ENCODE results near the gene VPS41. TPM values are rescaled to one million over a fixed set of nuclear protein-coding genes. Genes with fewer than 3 reads are reported as not detected.

The VPS41 gene
- total RNA-seq, 2 experiments from 2014 or later: 23.2 to 46.1 TPM

DNA sequence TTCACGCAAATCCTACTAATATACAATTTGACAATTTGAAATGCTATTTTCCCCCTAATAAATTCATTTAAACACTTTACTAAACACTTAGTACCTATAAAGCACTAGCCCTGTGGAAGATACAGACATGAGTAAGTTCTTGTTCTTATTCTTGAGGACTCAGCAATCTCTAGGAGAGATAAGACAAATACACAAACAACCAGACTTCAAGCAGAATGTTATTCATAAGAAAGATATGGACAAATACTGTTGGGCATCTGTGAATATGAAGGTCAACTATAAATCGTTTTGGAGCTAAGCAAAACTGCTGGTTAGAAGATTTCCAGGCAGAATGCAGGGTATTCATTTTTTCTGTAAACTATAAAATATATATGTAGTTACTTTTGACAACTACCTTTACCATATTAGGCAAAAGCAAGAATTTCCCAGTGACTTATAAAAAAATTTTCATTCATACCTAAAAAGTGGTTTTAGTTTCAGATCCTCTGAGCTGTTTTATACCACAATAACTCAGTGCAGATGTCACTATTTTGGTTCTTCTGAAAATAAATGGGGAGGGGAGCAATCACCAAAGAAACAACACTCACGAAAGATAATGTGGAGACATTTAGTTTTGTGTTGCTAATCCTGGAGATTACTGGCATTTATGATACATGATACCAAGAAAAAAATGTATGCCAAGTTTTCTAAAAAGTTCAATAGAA lies 3.8 kb downstream of the VPS41 start:
- POLR2A ChIA-PET: no interaction called here

GRCh38 chr7:38903057-38903456 lies 5.9 kb downstream of the VPS41 start:
- no peak overlapping the region for H3K4me3 ChIP-seq (ENCODE audit: low read depth, low read length, poor library complexity, severe bottlenecking)
- no peak overlapping the region for H3K4me2 ChIP-seq (ENCODE audit: low read length)
- ChIA-PET POLR2A (interaction anchor here (0.5 kb wide), 1 partner anchor 645 kb away, joined by 3 read pairs; no protein-coding TSS in a partner anchor), CTCF (ENCODE audit: unreplicated experiment) (no interaction called here)
- TF ChIP-seq EZH2phosphoT487 (IDR thresholded peaks at IDR 0.05; ENCODE audit: borderline replicate concordance, low read depth, low read length) (no peak), CTCF (conservative IDR thresholded peaks at IDR 0.05; ENCODE audit: low read length) (no peak)
- BruUV-seq (replicated peaks): no TSS peak
- intact Hi-C loops (cut with micrococcal nuclease; ENCODE audit: unreplicated experiment): no loop called here
- DNase-seq (ENCODE audit: low spot score): no peak
- H3K9me2 ChIP-seq (ENCODE audit: insufficient read depth, low read length): no peaks in the 10 kb centered on the region; the same call in 1 of the 2 replicates
- H3K4me1 ChIP-seq (ENCODE audit: insufficient read depth, low read length, poor library complexity, severe bottlenecking): peaks cover 12% of the 10 kb centered on the region
- H3K36me3 ChIP-seq (ENCODE audit: insufficient read depth, low read length): no peaks in the 10 kb centered on the region
- H3K27ac ChIP-seq (ENCODE audit: low read depth, low read length, poor library complexity, severe bottlenecking): no peak overlapping the region
- H4K20me1 ChIP-seq (ENCODE audit: insufficient read depth, low read length): no peaks in the 10 kb centered on the region
- H2AFZ ChIP-seq (ENCODE audit: low read length): no peak overlapping the region
- H3K79me2 ChIP-seq (ENCODE audit: insufficient read depth, low read depth, low read length): peaks cover under 1% of the 10 kb centered on the region; the same call in 1 of the 2 replicates
- H3K9me3 ChIP-seq (ENCODE audit: low read length): no peaks in the 10 kb centered on the region

More for the DNA sequence above, 3.8 kb downstream of the VPS41 start:
- Histone ChIP-seq H2AFZ (ENCODE audit: low read length) (no peak overlapping the region), H4K20me1 (ENCODE audit: insufficient read depth, low read length) (no peaks in the 10 kb centered on the region), H3K9me2 (ENCODE audit: insufficient read depth, low read length) (no peaks in the 10 kb centered on the region; the same call in 1 of the 2 replicates), H3K36me3 (ENCODE audit: insufficient read depth, low read length) (no peaks in the 10 kb centered on the region), H3K4me3 (ENCODE audit: low read depth, low read length, poor library complexity, severe bottlenecking) (no peak overlapping the region), H3K27ac (ENCODE audit: low read depth, low read length, poor library complexity, severe bottlenecking) (no peak overlapping the region), H3K4me1 (ENCODE audit: insufficient read depth, low read length, poor library complexity, severe bottlenecking) (peaks cover 14% of the 10 kb centered on the region), H3K9me3 (ENCODE audit: low read length) (no peaks in the 10 kb centered on the region), H3K4me2 (ENCODE audit: low read length) (peak overlapping the region; percentile 40), H3K79me2 (ENCODE audit: insufficient read depth, low read depth, low read length) (peaks cover 6% of the 10 kb centered on the region; the same call in 1 of the 2 replicates)
- CTCF ChIA-PET (ENCODE audit: unreplicated experiment): no interaction called here
- intact Hi-C loops (cut with micrococcal nuclease; ENCODE audit: unreplicated experiment): no loop called here
- no TSS peak for BruUV-seq (replicated peaks)
- no peak for DNase-seq (ENCODE audit: low spot score)
- TF ChIP-seq CTCF (conservative IDR thresholded peaks at IDR 0.05; ENCODE audit: low read length): no peak
- TF ChIP-seq EZH2phosphoT487 (IDR thresholded peaks at IDR 0.05; ENCODE audit: borderline replicate concordance, low read depth, low read length): no peak

DNA sequence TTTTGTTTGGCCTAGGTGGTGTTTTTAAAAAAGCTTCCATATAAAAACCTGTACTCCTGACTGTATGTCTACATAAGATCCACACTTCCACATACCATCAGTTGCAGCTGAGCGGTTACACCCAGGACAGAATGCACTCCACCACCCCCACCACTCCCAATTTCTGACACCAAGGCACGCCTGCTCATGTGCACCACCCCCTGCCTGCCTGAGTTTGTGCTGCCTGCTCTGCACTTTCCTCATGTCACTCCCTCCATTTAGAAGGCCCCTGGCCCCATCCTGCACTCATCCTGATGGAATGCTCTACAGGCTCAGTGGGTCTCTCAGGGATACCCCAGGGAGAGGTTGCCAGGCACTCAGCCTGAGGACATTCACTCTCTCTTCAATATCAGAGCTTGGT lies 6.5 kb downstream of the VPS41 start:
- POLR2A ChIA-PET: interaction anchor here (0.6 to 0.9 kb wide), 2 partner anchors 25 to 37 kb away, joined by 3 read pairs; no protein-coding TSS in a partner anchor
- peaks cover 10% of the 10 kb centered on the region for H3K4me1 ChIP-seq (ENCODE audit: insufficient read depth, low read length, poor library complexity, severe bottlenecking)
- intact Hi-C loops (cut with micrococcal nuclease; ENCODE audit: unreplicated experiment): no loop called here

More for the DNA sequence above, 6.5 kb downstream of the VPS41 start:
- CTCF ChIA-PET (ENCODE audit: unreplicated experiment): no interaction called here
- H3K9me2 ChIP-seq (ENCODE audit: insufficient read depth, low read length): no peaks in the 10 kb centered on the region; the same call in 1 of the 2 replicates
- no peaks in the 10 kb centered on the region for H3K36me3 ChIP-seq (ENCODE audit: insufficient read depth, low read length)
- no peaks in the 10 kb centered on the region for H3K79me2 ChIP-seq (ENCODE audit: insufficient read depth, low read depth, low read length)
- no peak for DNase-seq (ENCODE audit: low spot score)
- H4K20me1 ChIP-seq (ENCODE audit: insufficient read depth, low read length): no peaks in the 10 kb centered on the region
- H3K9me3 ChIP-seq (ENCODE audit: low read length): no peaks in the 10 kb centered on the region
- no peak overlapping the region for H3K27ac ChIP-seq (ENCODE audit: low read depth, low read length, poor library complexity, severe bottlenecking)
- H3K4me3 ChIP-seq (ENCODE audit: low read depth, low read length, poor library complexity, severe bottlenecking): no peak overlapping the region
- TF ChIP-seq CTCF (conservative IDR thresholded peaks at IDR 0.05; ENCODE audit: low read length) (no peak), EZH2phosphoT487 (IDR thresholded peaks at IDR 0.05; ENCODE audit: borderline replicate concordance, low read depth, low read length) (no peak)
- no peak overlapping the region for H3K4me2 ChIP-seq (ENCODE audit: low read length)
- BruUV-seq (replicated peaks): no TSS peak
- no peak overlapping the region for H2AFZ ChIP-seq (ENCODE audit: low read length)

Measured in OCI-LY7 (cell line).